Stimulated activated CD8-positive, alpha-beta memory T cell treated with anti-CD3 and anti-CD28 coated beads, Interleukin-2, amount 100 ng/mL, for 1 hour (primary cell): ENCODE results near the gene CFDP1.

Source experiments
- DNase-seq, 2 donors: peaks; one replicate each; pipeline ENCODE4 v3.0.0-alpha.2; 2020; ENCODE audit warnings: low read depth in 2 of 2

Gene CFDP1

GRCh38 chr16:75264999-75265910 is 168.0 kb downstream of the CFDP1 start:
- DNase-seq, result no peak

- no peak for DNase-seq
Measured at GRCh38 chr16:75264457-75264998, 168.8 kb downstream of the CFDP1 start.

- DNase-seq, result no peak
Measured at GRCh38 chr16:75263963-75264445, 169.3 kb downstream of the CFDP1 start.

- DNase-seq, result no peak
Measured at GRCh38 chr16:75263291-75263962, 169.9 kb downstream of the CFDP1 start.

- DNase-seq, result no peak
Measured at GRCh38 chr16:75262800-75263127, 170.5 kb downstream of the CFDP1 start.

GRCh38 chr16:75262104-75262799 is 171.1 kb downstream of the CFDP1 start:
- DNase-seq, result no peak

- no peak for DNase-seq
Measured at GRCh38 chr16:75261590-75262078, 171.7 kb downstream of the CFDP1 start.

GRCh38 chr16:75260851-75261589 is 172.3 kb downstream of the CFDP1 start:
- no peak for DNase-seq

- DNase-seq, result no peak
Measured at GRCh38 chr16:75258807-75259141, 174.5 kb downstream of the CFDP1 start.

GRCh38 chr16:75257886-75258806 is 175.2 kb downstream of the CFDP1 start:
- DNase-seq, result no peak

GRCh38 chr16:75256696-75257343 is 176.5 kb downstream of the CFDP1 start:
- DNase-seq, result no peak

GRCh38 chr16:75256059-75256571 is 177.2 kb downstream of the CFDP1 start:
- no peak for DNase-seq

GRCh38 chr16:75254359-75254837 is 178.9 kb downstream of the CFDP1 start:
- no peak for DNase-seq

- DNase-seq, result no peak
Measured at GRCh38 chr16:75252946-75253911, 180.1 kb downstream of the CFDP1 start.

GRCh38 chr16:75252049-75252864 is 181.0 kb downstream of the CFDP1 start:
- no peak for DNase-seq

GRCh38 chr16:75251280-75252048 is 181.8 kb downstream of the CFDP1 start, which contains the start of gene BCAR1:
Gene BCAR1, minus strand, starts transcription at chr16:75251624. Its CDS starts 142 bp downstream, at chr16:75251482.
- DNase-seq, result no peak
